ENCODE measurements around the gene ANKRD33B.

DNA sequence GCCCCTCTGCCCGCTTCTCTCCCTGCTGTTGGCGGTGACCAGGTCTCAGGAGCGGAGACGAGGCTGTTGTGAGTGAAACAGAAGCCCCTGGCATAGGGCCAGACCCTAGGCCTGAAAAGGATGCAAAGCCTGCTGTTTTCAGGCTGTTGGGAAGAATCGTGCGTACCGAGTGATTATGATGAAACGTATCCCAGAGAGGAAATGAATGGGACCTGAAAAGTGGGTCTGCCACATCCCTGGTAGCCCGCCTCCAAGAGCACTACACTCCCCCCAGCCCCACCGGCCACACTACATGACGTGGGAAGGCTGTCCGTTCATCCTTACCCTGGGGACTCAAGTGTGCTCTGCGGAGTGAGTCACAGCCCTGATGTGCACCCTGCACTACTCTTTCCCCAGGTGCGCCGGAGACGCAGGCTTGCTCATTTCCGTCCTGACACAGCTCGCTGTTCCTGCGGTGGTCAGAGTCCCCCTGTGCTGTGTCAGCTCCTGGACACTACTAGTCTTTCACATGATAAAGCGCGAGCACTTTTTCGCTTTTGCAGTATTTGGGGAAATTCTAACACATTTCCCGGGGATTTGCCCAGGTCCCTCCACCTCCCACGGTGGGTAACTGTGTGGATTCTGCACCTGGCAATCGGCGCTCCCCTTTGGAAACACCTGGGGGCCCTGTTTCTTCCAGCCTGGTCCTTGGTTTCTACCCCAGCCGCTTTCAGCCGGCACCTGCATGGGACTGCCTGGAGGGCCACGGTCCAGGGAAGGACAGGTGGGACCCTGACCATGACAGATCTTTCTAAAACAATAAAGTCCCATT lies 91.5 kb downstream of the ANKRD33B start:
- no peak for TF ChIP-seq POLR2A (IDR thresholded peaks at IDR 0.05)
- TF ChIP-seq, protein P1, sequence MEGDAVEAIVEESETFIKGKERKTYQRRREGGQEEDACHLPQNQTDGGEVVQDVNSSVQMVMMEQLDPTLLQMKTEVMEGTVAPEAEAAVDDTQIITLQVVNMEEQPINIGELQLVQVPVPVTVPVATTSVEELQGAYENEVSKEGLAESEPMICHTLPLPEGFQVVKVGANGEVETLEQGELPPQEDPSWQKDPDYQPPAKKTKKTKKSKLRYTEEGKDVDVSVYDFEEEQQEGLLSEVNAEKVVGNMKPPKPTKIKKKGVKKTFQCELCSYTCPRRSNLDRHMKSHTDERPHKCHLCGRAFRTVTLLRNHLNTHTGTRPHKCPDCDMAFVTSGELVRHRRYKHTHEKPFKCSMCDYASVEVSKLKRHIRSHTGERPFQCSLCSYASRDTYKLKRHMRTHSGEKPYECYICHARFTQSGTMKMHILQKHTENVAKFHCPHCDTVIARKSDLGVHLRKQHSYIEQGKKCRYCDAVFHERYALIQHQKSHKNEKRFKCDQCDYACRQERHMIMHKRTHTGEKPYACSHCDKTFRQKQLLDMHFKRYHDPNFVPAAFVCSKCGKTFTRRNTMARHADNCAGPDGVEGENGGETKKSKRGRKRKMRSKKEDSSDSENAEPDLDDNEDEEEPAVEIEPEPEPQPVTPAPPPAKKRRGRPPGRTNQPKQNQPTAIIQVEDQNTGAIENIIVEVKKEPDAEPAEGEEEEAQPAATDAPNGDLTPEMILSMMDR (IDR thresholded peaks at IDR 0.05) = no peak
- TF ChIP-seq POLR2AphosphoS5 (IDR thresholded peaks at IDR 0.05) = no peak

All from breast epithelium (tissue), 3 donors.